Measurements from ENCODE around the gene CTXND1. TPM values are rescaled to one million over a fixed set of nuclear protein-coding genes. Genes with fewer than 3 reads are reported as not detected.

CTXND1 gene
- total and polyA plus RNA-seq, 9 donors, result 0.04 to 0.52 (median 0.14) TPM; not detected in 1

GRCh38 chr15:80266113-80266512, 14.1 kb upstream of the CTXND1 start:
- H3K36me3 ChIP-seq, result no peaks in the 10 kb centered on the region
- no peak overlapping the region for H3K27ac ChIP-seq
- H3K4me3 ChIP-seq, result no peak overlapping the region
- H3K27me3 ChIP-seq, result no peaks in the 10 kb centered on the region
- no peak for DNase-seq
- no peaks in the 10 kb centered on the region for H3K4me1 ChIP-seq (ENCODE audit: insufficient read depth)
- intact Hi-C loops (cut with DNase I), result no loop called here
- WGBS, 3 donors, result 60 to 77% (median 76%) methylated on average over 3 of the region's 3 CpGs
- no peak for TF ChIP-seq CTCF (IDR thresholded peaks at IDR 0.05)
- no peak for TF ChIP-seq EP300 (IDR thresholded peaks at IDR 0.05)
- TF ChIP-seq POLR2A (IDR thresholded peaks at IDR 0.05), result no peak
- no peaks in the 10 kb centered on the region for H3K9me3 ChIP-seq

GRCh38 chr15:80265021-80265420, 13.0 kb upstream of the CTXND1 start:
- no peak for TF ChIP-seq POLR2A (IDR thresholded peaks at IDR 0.05)
- TF ChIP-seq EP300 (IDR thresholded peaks at IDR 0.05), result no peak
- TF ChIP-seq CTCF (IDR thresholded peaks at IDR 0.05), result no peak
- Histone ChIP-seq H3K27me3 (no peaks in the 10 kb centered on the region), H3K4me1 (ENCODE audit: insufficient read depth) (no peaks in the 10 kb centered on the region), H3K27ac (no peak overlapping the region), H3K4me3 (no peak overlapping the region), H3K9me3 (no peaks in the 10 kb centered on the region), H3K36me3 (no peaks in the 10 kb centered on the region)
- no peak for DNase-seq
- intact Hi-C loops (cut with DNase I), result no loop called here
- WGBS, 3 donors, result 77 to 85% (median 80%) methylated on average over 3 of the region's 3 CpGs

- Histone ChIP-seq H3K27ac (no peak overlapping the region), H3K9me3 (no peaks in the 10 kb centered on the region), H3K27me3 (no peaks in the 10 kb centered on the region), H3K36me3 (no peaks in the 10 kb centered on the region), H3K4me1 (ENCODE audit: insufficient read depth) (no peaks in the 10 kb centered on the region), H3K4me3 (no peak overlapping the region)
- no peak for DNase-seq
- TF ChIP-seq EP300 (IDR thresholded peaks at IDR 0.05), result no peak
- TF ChIP-seq POLR2A (IDR thresholded peaks at IDR 0.05), result no peak
- no peak for TF ChIP-seq CTCF (IDR thresholded peaks at IDR 0.05)
- intact Hi-C loops (cut with DNase I), result no loop called here
Measured at GRCh38 chr15:80264031-80264430, 12.0 kb upstream of the CTXND1 start.

- H3K27ac ChIP-seq, result no peak overlapping the region
- H3K36me3 ChIP-seq, result no peaks in the 10 kb centered on the region
- no peaks in the 10 kb centered on the region for H3K9me3 ChIP-seq
- H3K4me3 ChIP-seq, result no peak overlapping the region
- no peak for DNase-seq
- intact Hi-C loops (cut with DNase I), result no loop called here
- H3K4me1 ChIP-seq (ENCODE audit: insufficient read depth), result no peaks in the 10 kb centered on the region
- WGBS, 3 donors, result 32 to 48% (median 44%) methylated on average over 2 of the region's 2 CpGs
- no peak for TF ChIP-seq EP300 (IDR thresholded peaks at IDR 0.05)
- TF ChIP-seq CTCF (IDR thresholded peaks at IDR 0.05), result no peak
- TF ChIP-seq POLR2A (IDR thresholded peaks at IDR 0.05), result no peak
- no peaks in the 10 kb centered on the region for H3K27me3 ChIP-seq
Measured at GRCh38 chr15:80260551-80260950, 8.5 kb upstream of the CTXND1 start.
